A673 (cell line): ENCODE measurements around the gene TFF1. TPM values are rescaled to one million over a fixed set of nuclear protein-coding genes. Genes with fewer than 3 reads are reported as not detected.

Experiments
- BruUV-seq: library from RNA; stranded (reverse); fragments of 400-500 nt; replicated peaks from 2 replicates; lab custom pipeline; 2021; lab: Mats Ljungman, UMichigan
- CTCF ChIA-PET: fragments of 300-600 bp; sonication (Branson Sonifier 250); formaldehyde crosslinking; loops from one replicate; lab custom pipeline; 2022; ENCODE audit warnings: antibody characterized with exemption; lab: Charles Lee
- POLR2A ChIA-PET: fragments of 300-600 bp; sonication (Branson Sonifier 250); formaldehyde crosslinking; loops from one replicate; lab custom pipeline; 2022; ENCODE audit warnings: antibody characterized with exemption; ENCODE audit not compliant: low non-redundant PET; lab: Charles Lee
- DNase-seq: peaks from one replicate; pipeline ENCODE4 v3.0.0-alpha.2; 2015; ENCODE audit warnings: low spot score
- H3K27ac ChIP-seq: fragments of 200-600 bp; sonication (generic); 2 replicates; pipeline ENCODE4 v1.5.1; 2016; ENCODE audit warnings: mixed run types, low read depth, mild to moderate bottlenecking, mixed read lengths, antibody characterized with exemption, low read length; ENCODE audit not compliant: poor library complexity, severe bottlenecking
- H3K27me3 ChIP-seq: fragments of 200-600 bp; sonication (generic); replicated peaks from 2 replicates; pipeline ENCODE4 v1.6.1; 2017; ENCODE audit warnings: mixed run types, low read depth, mild to moderate bottlenecking, mixed read lengths, antibody characterized with exemption, low read length; ENCODE audit not compliant: insufficient read depth, poor library complexity
- H3K36me3 ChIP-seq: fragments of 200-600 bp; sonication (generic); 2 replicates; pipeline ENCODE4 v1.6.1; 2016; ENCODE audit warnings: mixed run types, mild to moderate bottlenecking, mixed read lengths, antibody characterized with exemption, low read length; ENCODE audit not compliant: insufficient read depth, poor library complexity, severe bottlenecking
- H3K4me1 ChIP-seq: fragments of 200-600 bp; sonication (generic); 2 replicates; pipeline ENCODE4 v1.6.1; 2017; ENCODE audit warnings: mixed run types, mild to moderate bottlenecking, mixed read lengths, antibody characterized with exemption, low read length; ENCODE audit not compliant: insufficient read depth, poor library complexity, severe bottlenecking
- H3K4me3 ChIP-seq: fragments of 200-600 bp; sonication (generic); 2 replicates; pipeline ENCODE4 v1.5.1; 2016; ENCODE audit warnings: low read depth, mixed run types, mild to moderate bottlenecking, mixed read lengths, low read length; ENCODE audit not compliant: poor library complexity, severe bottlenecking
- H3K9me3 ChIP-seq: fragments of 200-600 bp; sonication (generic); 2 replicates; pipeline ENCODE4 v1.6.1; 2016; ENCODE audit warnings: mixed run types, low read depth, mild to moderate bottlenecking, mixed read lengths, antibody characterized with exemption, low read length; ENCODE audit not compliant: poor library complexity, severe bottlenecking
- EZH2 ChIP-seq: fragments of 200-600 bp; sonication (generic); IDR thresholded peaks from 2 replicates; pipeline ENCODE4 v1.6.1; 2017; ENCODE audit warnings: borderline replicate concordance, low read depth, mild to moderate bottlenecking, mixed read lengths, antibody characterized with exemption, low read length; ENCODE audit not compliant: poor library complexity, severe bottlenecking
- intact Hi-C: fragments of 100-400 bp; cut with micrococcal nuclease; formaldehyde crosslinking; loops from one replicate; pipeline ENCODE4 v1.10.0; 2022; ENCODE audit not compliant: unreplicated experiment
- total RNA-seq: library from RNA; stranded (reverse); gene quantifications from 2 replicates; pipeline ENCODE4 v1.2.3, GENCODE V29; 2021
- TF ChIP-seq, protein P1 (sequence below): fragments of 300-800, 200-600 bp; sonication (generic); conservative IDR thresholded peaks from 2 replicates; pipeline ENCODE4 v1.5.1; 2017; ENCODE audit warnings: low read depth, mild to moderate bottlenecking, antibody characterized with exemption, low read length, moderate library complexity, mixed read lengths

TFF1 gene
- total RNA-seq, 1 experiment from 2014 or later: not detected

DNA sequence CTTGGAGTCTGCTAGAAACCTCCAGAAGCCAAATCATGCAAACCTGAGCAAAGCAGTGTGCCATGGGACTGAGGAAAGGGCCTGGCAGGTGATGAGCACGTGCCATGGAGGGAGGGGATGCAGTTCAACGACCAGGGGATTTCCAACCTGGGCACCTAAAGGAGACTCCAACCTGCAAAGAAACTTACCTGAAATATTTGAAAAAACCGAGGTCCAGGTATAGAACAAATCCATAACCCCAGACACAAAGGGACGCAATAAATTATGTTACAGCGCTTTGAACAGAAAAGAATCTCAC, 46.2 kb upstream of the TFF1 start:
- Histone ChIP-seq H3K9me3 (no peaks in the 10 kb centered on the region), H3K36me3 (no peaks in the 10 kb centered on the region), H3K27me3 (no peaks in the 10 kb centered on the region), H3K27ac (no peak overlapping the region), H3K4me1 (peaks cover 22% of the 10 kb centered on the region), H3K4me3 (no peak overlapping the region)
- POLR2A ChIA-PET: no interaction called here
- intact Hi-C loops: no loop called here
- no peak for TF ChIP-seq EZH2
- TF ChIP-seq, protein P1, sequence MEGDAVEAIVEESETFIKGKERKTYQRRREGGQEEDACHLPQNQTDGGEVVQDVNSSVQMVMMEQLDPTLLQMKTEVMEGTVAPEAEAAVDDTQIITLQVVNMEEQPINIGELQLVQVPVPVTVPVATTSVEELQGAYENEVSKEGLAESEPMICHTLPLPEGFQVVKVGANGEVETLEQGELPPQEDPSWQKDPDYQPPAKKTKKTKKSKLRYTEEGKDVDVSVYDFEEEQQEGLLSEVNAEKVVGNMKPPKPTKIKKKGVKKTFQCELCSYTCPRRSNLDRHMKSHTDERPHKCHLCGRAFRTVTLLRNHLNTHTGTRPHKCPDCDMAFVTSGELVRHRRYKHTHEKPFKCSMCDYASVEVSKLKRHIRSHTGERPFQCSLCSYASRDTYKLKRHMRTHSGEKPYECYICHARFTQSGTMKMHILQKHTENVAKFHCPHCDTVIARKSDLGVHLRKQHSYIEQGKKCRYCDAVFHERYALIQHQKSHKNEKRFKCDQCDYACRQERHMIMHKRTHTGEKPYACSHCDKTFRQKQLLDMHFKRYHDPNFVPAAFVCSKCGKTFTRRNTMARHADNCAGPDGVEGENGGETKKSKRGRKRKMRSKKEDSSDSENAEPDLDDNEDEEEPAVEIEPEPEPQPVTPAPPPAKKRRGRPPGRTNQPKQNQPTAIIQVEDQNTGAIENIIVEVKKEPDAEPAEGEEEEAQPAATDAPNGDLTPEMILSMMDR: no peak
- BruUV-seq: no TSS peak
- no peak for DNase-seq
- CTCF ChIA-PET: no interaction called here

- Histone ChIP-seq H3K36me3 (no peaks in the 10 kb centered on the region), H3K4me3 (no peak overlapping the region), H3K27me3 (no peaks in the 10 kb centered on the region), H3K9me3 (no peaks in the 10 kb centered on the region), H3K27ac (no peak overlapping the region), H3K4me1 (peaks cover 22% of the 10 kb centered on the region)
- BruUV-seq: no TSS peak
- CTCF ChIA-PET: no interaction called here
- DNase-seq: no peak
- intact Hi-C loops: no loop called here
- POLR2A ChIA-PET: no interaction called here
- TF ChIP-seq EZH2: no peak
- TF ChIP-seq, protein P1: no peak
Measured at GRCh38 chr21:42411891-42412635, 45.7 kb upstream of the TFF1 start.

- ChIA-PET POLR2A (no interaction called here), CTCF (no interaction called here)
- no TSS peak for BruUV-seq
- Histone ChIP-seq H3K27me3 (no peaks in the 10 kb centered on the region), H3K4me1 (peaks cover 22% of the 10 kb centered on the region), H3K4me3 (no peak overlapping the region), H3K9me3 (no peaks in the 10 kb centered on the region), H3K27ac (no peak overlapping the region), H3K36me3 (no peaks in the 10 kb centered on the region)
- no peak for TF ChIP-seq EZH2
- TF ChIP-seq, protein P1: peak; percentile 30; the same call in 1 of the 2 replicates
- intact Hi-C loops: no loop called here
- DNase-seq: peak; percentile 47
Measured at GRCh38 chr21:42411197-42411869, 45.0 kb upstream of the TFF1 start.
